A549 (cell line): ENCODE results near the gene TM4SF20. TPM values are rescaled to one million over a fixed set of nuclear protein-coding genes. Genes with fewer than 3 reads are reported as not detected.

Experiments
- ATAC-seq, 2 experiments: fragments of 200-7000 bp in 1 of 2; fragments of >200 bp in 1 of 2; cut with Nextera tagmentation in 1 of 2; cut with Tn5 transposase in 1 of 2; 3 replicates each; pipeline versions ENCODE4 v1.8.0 to v1.9.1; 2018 to 2020; ENCODE audit warnings: mild to moderate bottlenecking in 1 of 2, moderate library complexity in 1 of 2
- CTCF ChIA-PET: fragments of 300-600 bp; sonication (Branson Sonifier 250); formaldehyde crosslinking; extraction: SDS; loops from one replicate; lab custom pipeline; 2021; ENCODE audit warnings: antibody characterized with exemption, inconsistent platforms; lab: Yijun Ruan, JAX
- POLR2A ChIA-PET: fragments of 350-600 bp; formaldehyde crosslinking; extraction: SDS; loops from one replicate; lab custom pipeline; 2021; ENCODE audit warnings: antibody characterized with exemption, inconsistent platforms; lab: Yijun Ruan, JAX
- DNase-seq, 2 experiments: peaks; one replicate each; pipeline versions ENCODE4 v3.0.0 to v3.0.0-alpha.2; 2011 to 2016; ENCODE audit warnings: low read depth in 1 of 2, low spot score in 1 of 2
- FAIRE-seq: peaks from 2 replicates; lab custom pipeline; 2011; peaks lifted over from hg19 to GRCh38; lab: Jason Lieb, UNC
- H3K27ac ChIP-seq, 2 experiments: fragments of >200 bp; sonication (Bioruptor Twin); formaldehyde crosslinking; 3 replicates each; pipeline ENCODE4 v1.5.1; 2016 to 2017
- H3K4me1 ChIP-seq: fragments of >200 bp; sonication (Bioruptor Twin); formaldehyde crosslinking; 3 replicates; pipeline ENCODE4 v1.6.1; 2016
- H3K4me2 ChIP-seq: fragments of >200 bp; sonication (Bioruptor Twin); formaldehyde crosslinking; 3 replicates; pipeline ENCODE4 v1.6.1; 2016
- H3K4me3 ChIP-seq: fragments of >200 bp; sonication (Bioruptor Twin); formaldehyde crosslinking; 3 replicates; pipeline ENCODE4 v1.5.1; 2016
- H3K9me3 ChIP-seq: fragments of >200 bp; sonication (Bioruptor Twin); formaldehyde crosslinking; 3 replicates; pipeline ENCODE4 v1.6.1; 2016
- BHLHE40 ChIP-seq: IDR thresholded peaks from 2 replicates; pipeline ENCODE4 v1.6.1; 2012; ENCODE audit warnings: low read depth, low read length, inconsistent platforms
- CBX2 ChIP-seq: fragments of 200-600 bp; sonication (generic); IDR thresholded peaks from 2 replicates; pipeline ENCODE4 v1.6.1; 2016; ENCODE audit warnings: low read depth, mild to moderate bottlenecking, borderline replicate concordance
- CBX8 ChIP-seq: fragments of 200-600 bp; sonication (generic); IDR thresholded peaks from 2 replicates; pipeline ENCODE4 v1.6.1; 2016
- CEBPB ChIP-seq, 2 experiments: fragments of >200 bp in 1 of 2; sonication (Bioruptor Twin) in 1 of 2; formaldehyde crosslinking in 1 of 2; IDR thresholded peaks; 2 replicates each; pipeline ENCODE4 v1.6.1; 2012 to 2016
- EHF ChIP-seq: fragments of 250-450 bp; sonication (Bioruptor Pico); IDR thresholded peaks from 2 replicates; pipeline ENCODE4 v1.5.0; 2020; ENCODE audit warnings: mild to moderate bottlenecking
- EHMT2 ChIP-seq: fragments of 200-600 bp; sonication (generic); IDR thresholded peaks from 2 replicates; pipeline ENCODE4 v1.6.1; 2016; ENCODE audit warnings: antibody characterized with exemption, low read depth, mild to moderate bottlenecking, moderate library complexity
- EP300 ChIP-seq, 2 experiments: fragments of >200 bp; sonication (Bioruptor Twin); formaldehyde crosslinking; IDR thresholded peaks; 2 replicates in 1 of 2; 3 replicates in 1 of 2; pipeline ENCODE4 v1.6.1; 2016 to 2017
- ESRRA ChIP-seq: fragments of 150-350 bp; IDR thresholded peaks from 2 replicates; pipeline ENCODE4 v1.6.1; 2014; ENCODE audit warnings: mild to moderate bottlenecking, low read length, borderline replicate concordance
- FOSB ChIP-seq: fragments of 250-450 bp; sonication (Bioruptor Pico); IDR thresholded peaks from 2 replicates; pipeline ENCODE4 v1.5.0; 2020; ENCODE audit warnings: mild to moderate bottlenecking, moderate library complexity
- FOSL2 ChIP-seq, 2 experiments: fragments of 450-650 bp in 1 of 2; fragments of >200 bp in 1 of 2; sonication (Bioruptor Twin) in 1 of 2; formaldehyde crosslinking; IDR thresholded peaks; 2 replicates each; pipeline versions ENCODE4 v1.5.0 to v1.6.1; 2016 to 2020; ENCODE audit warnings: mild to moderate bottlenecking in 1 of 2, moderate library complexity in 1 of 2
- FOXS1 ChIP-seq: fragments of 250-450 bp; sonication (Bioruptor Pico); IDR thresholded peaks from 2 replicates; pipeline ENCODE4 v1.5.0; 2020; ENCODE audit warnings: mild to moderate bottlenecking, moderate library complexity
- GATA3 ChIP-seq: IDR thresholded peaks from 2 replicates; pipeline ENCODE4 v1.6.1; 2012; ENCODE audit warnings: borderline replicate concordance
- HDAC2 ChIP-seq: fragments of 200-600 bp; sonication (generic); IDR thresholded peaks from 2 replicates; pipeline ENCODE4 v1.6.1; 2016
- HOXA7 ChIP-seq: fragments of 250-450 bp; sonication (Bioruptor Pico); IDR thresholded peaks from 2 replicates; pipeline ENCODE4 v1.5.0; 2020; ENCODE audit warnings: mild to moderate bottlenecking, moderate library complexity
- HOXB13 ChIP-seq: fragments of 250-450 bp; sonication (Bioruptor Pico); IDR thresholded peaks from 2 replicates; pipeline ENCODE4 v1.5.0; 2020; ENCODE audit warnings: low read depth, mild to moderate bottlenecking, moderate library complexity
- JUN ChIP-seq, 2 experiments: fragments of >200 bp; sonication (Bioruptor Twin); formaldehyde crosslinking; IDR thresholded peaks; 2 replicates in 1 of 2; 3 replicates in 1 of 2; pipeline ENCODE4 v1.6.1; 2016 to 2017
- JUNB ChIP-seq: fragments of >200 bp; sonication (Bioruptor Twin); formaldehyde crosslinking; IDR thresholded peaks from 2 replicates; pipeline ENCODE4 v1.6.1; 2016
- MAFK ChIP-seq: fragments of 450-650 bp; IDR thresholded peaks from 2 replicates; pipeline ENCODE4 v1.6.1; 2014; ENCODE audit not compliant: partially characterized antibody
- MYC ChIP-seq: IDR thresholded peaks from 2 replicates; pipeline ENCODE4 v1.6.1; 2012; ENCODE audit warnings: mild to moderate bottlenecking, inconsistent platforms, low read length, improper control_type of control experiment, borderline replicate concordance
- NPAS2 ChIP-seq: fragments of 250-450 bp; sonication (Bioruptor Pico); IDR thresholded peaks from 2 replicates; pipeline ENCODE4 v1.8.0; 2022; ENCODE audit warnings: mild to moderate bottlenecking, moderate library complexity, borderline replicate concordance
- PHF8 ChIP-seq: fragments of 200-600 bp; sonication (generic); IDR thresholded peaks from 2 replicates; pipeline ENCODE4 v1.6.1; 2016; ENCODE audit warnings: low read depth, mild to moderate bottlenecking, antibody characterized with exemption, moderate library complexity, borderline replicate concordance
- RARB ChIP-seq: fragments of 250-450 bp; sonication (Bioruptor Pico); IDR thresholded peaks from 2 replicates; pipeline ENCODE4 v1.8.0; 2021; ENCODE audit warnings: mild to moderate bottlenecking, moderate library complexity
- RCOR1 ChIP-seq: fragments of 150-350 bp; IDR thresholded peaks from 2 replicates; pipeline ENCODE4 v1.6.1; 2014; ENCODE audit warnings: antibody characterized with exemption, low read length, low read depth
- RNF2 ChIP-seq: fragments of 200-600 bp; sonication (generic); IDR thresholded peaks from 2 replicates; pipeline ENCODE4 v1.6.1; 2016; ENCODE audit warnings: low read depth, mild to moderate bottlenecking, antibody characterized with exemption, moderate library complexity, borderline replicate concordance
- SMC3 ChIP-seq: fragments of >200 bp; sonication (Bioruptor Twin); formaldehyde crosslinking; IDR thresholded peaks from 3 replicates; pipeline ENCODE4 v1.6.1; 2018; ENCODE audit warnings: inconsistent platforms
- SREBF2 ChIP-seq: fragments of 450-650 bp; IDR thresholded peaks from 2 replicates; pipeline ENCODE4 v1.6.1; 2014; ENCODE audit warnings: mild to moderate bottlenecking, moderate library complexity
- TFCP2L1 ChIP-seq: fragments of 250-450 bp; sonication (Bioruptor Pico); IDR thresholded peaks from 2 replicates; pipeline ENCODE4 v1.5.0; 2021; ENCODE audit warnings: mild to moderate bottlenecking
- ZC3H11A ChIP-seq: fragments of 450-650 bp; IDR thresholded peaks from 2 replicates; pipeline ENCODE4 v1.6.1; 2014; ENCODE audit warnings: antibody characterized with exemption, mild to moderate bottlenecking
- ZFP36 ChIP-seq: fragments of 450-650 bp; IDR thresholded peaks from 2 replicates; pipeline ENCODE4 v1.6.1; 2014; ENCODE audit warnings: borderline replicate concordance; ENCODE audit not compliant: partially characterized antibody
- ZNF302 ChIP-seq: fragments of 250-450 bp; sonication (Bioruptor Pico); IDR thresholded peaks from 2 replicates; pipeline ENCODE4 v1.9.0; 2021; ENCODE audit warnings: inconsistent platforms, mild to moderate bottlenecking, moderate library complexity
- ZSCAN20 ChIP-seq: fragments of 250-450 bp; sonication (Bioruptor Pico); IDR thresholded peaks from 2 replicates; pipeline ENCODE4 v1.8.0; 2022; ENCODE audit warnings: mild to moderate bottlenecking, moderate library complexity
- WGBS: methylation state at CpG from one replicate; pipeline ENCODE4 v1.1.6; 2017; ENCODE audit errors: missing lambda C conversion rate; 5-methylcytosine and 5-hydroxymethylcytosine counted together
- polyA plus RNA-seq, 4 experiments: library from polyadenylated mRNA; depleted of rRNA in 3 of 4; stranded (reverse); fragments of >200 nt; fragmentation: RNase III in 1 of 4; extraction: RNeasy Plus Mini Kit Qiagen cat#74134 plus additional on column Dnase treatment in 1 of 4; gene quantifications; 2 replicates in 3 of 4; 3 replicates in 1 of 4; pipeline ENCODE4 v1.2.3, GENCODE V29; 2011 to 2017
- TF ChIP-seq, protein P1 (sequence below): fragments of >200 bp; sonication (Bioruptor Twin); formaldehyde crosslinking; IDR thresholded peaks from 3 replicates; pipeline ENCODE4 v1.5.1; 2016
- TF ChIP-seq, protein P2 (sequence below): fragments of 150-350 bp; IDR thresholded peaks from 2 replicates; pipeline ENCODE4 v1.6.1; 2014; ENCODE audit warnings: low read depth, mild to moderate bottlenecking, low read length
- TF ChIP-seq, protein P3 (sequence below): fragments of 450-650 bp; IDR thresholded peaks from 2 replicates; pipeline ENCODE4 v1.6.1; 2014; ENCODE audit warnings: antibody characterized with exemption
- TF ChIP-seq, protein P4 (sequence below): IDR thresholded peaks from 2 replicates; pipeline ENCODE4 v1.6.1; 2012
- TF ChIP-seq, protein P5 (sequence below): fragments of 250-450 bp; sonication (Bioruptor Pico); IDR thresholded peaks from 2 replicates; pipeline ENCODE4 v1.5.0; 2021; ENCODE audit warnings: mild to moderate bottlenecking, moderate library complexity, borderline replicate concordance
- TF ChIP-seq, protein P6 (sequence below): fragments of 250-450 bp; sonication (Bioruptor Pico); IDR thresholded peaks from 2 replicates; pipeline ENCODE4 v1.5.0; 2020; ENCODE audit warnings: low read depth, mild to moderate bottlenecking, moderate library complexity

The TM4SF20 gene
- polyA plus RNA-seq, 2 of the 4 experiments (the other 2 are of a cell fraction) = 59.3 to 136 TPM

DNA sequence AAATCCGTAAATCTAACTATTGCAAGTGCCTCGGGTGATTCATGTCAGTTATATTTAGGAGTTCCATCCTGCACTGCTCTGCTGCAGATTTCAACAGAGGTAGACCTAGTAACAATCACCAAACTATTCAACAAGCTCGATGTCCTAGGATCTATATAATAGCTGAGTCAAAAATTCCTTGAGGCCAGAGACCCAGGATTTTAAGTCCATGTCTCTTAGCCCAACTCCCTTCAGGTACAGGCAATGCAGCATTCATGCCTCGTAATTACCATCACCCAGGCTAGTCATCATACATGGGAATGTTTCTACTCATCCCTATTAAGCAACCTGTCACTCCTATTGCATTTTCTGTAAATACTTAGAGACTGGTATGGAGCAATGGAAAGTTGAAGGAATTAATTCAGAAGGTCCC lies 729 bp downstream of the TM4SF20 start:
- Histone ChIP-seq H3K4me2 (peak overlapping the region; percentile 78), H3K27ac (peak overlapping the region; percentile 95 to 99), H3K4me1 (peaks cover 57% of the 10 kb centered on the region), H3K4me3 (peak overlapping the region; percentile 37), H3K9me3 (no peaks in the 10 kb centered on the region)
- under 1% methylated on average over 4 of the region's 4 CpGs for WGBS
- no peak for FAIRE-seq
- ATAC-seq = peak; percentile 75 to 92
- CTCF ChIA-PET = interaction anchor here (0.8 to 2.9 kb wide), 9 partner anchors 8 to 388 kb away, joined by 3 to 13 read pairs (median 7); partner anchors contain the start of gene SCYGR1
- POLR2A ChIA-PET = interaction anchor here (0.8 to 1.4 kb wide), 2 partner anchors 10 to 12 kb away, joined by 3 to 6 read pairs; no protein-coding TSS in a partner anchor
- DNase-seq = peak; percentile 46 to 84
- TF ChIP-seq HOXB13 (CRISPR knock-in tag) (no peak), GATA3 (0 out of 2 replicates have a peak, but pooled peaks have one; percentile 23), CEBPB (IDR thresholded peaks at IDR 0.05) (peak; percentile 93 to 96), HOXA7 (CRISPR knock-in tag) (no peak), BHLHE40 (no peak), FOSB (no peak), HDAC2 (no peak), ZNF302 (CRISPR knock-in tag) (no peak), SREBF2 (no peak), ZFP36 (no peak), CBX2 (no peak), SMC3 (0 out of 3 replicates have a peak, but pooled peaks have one; percentile 12), EHMT2 (no peak), ZSCAN20 (CRISPR knock-in tag) (0 out of 2 replicates have a peak, but pooled peaks have one; percentile 32), CBX8 (no peak), NPAS2 (CRISPR knock-in tag) (no peak), EP300 (IDR thresholded peaks at IDR 0.05) (peak; percentile 83 to 88; a peak in 4 of 5 replicates), MAFK (peak; percentile 11), FOXS1 (CRISPR knock-in tag) (no peak), JUN (IDR thresholded peaks at IDR 0.05) (peak; percentile 64 to 79), EHF (CRISPR knock-in tag) (no peak), RCOR1 (no peak), PHF8 (no peak), ESRRA (no peak), ZC3H11A (no peak), JUNB (peak; percentile 81; the same call in 1 of the 2 replicates), FOSL2 (IDR thresholded peaks at IDR 0.05) (peak; percentile 57; the same call in 1 of the 2 replicates), FOSL2 (CRISPR knock-in tag; IDR thresholded peaks at IDR 0.05) (peak; percentile 92), RNF2 (no peak), TFCP2L1 (CRISPR knock-in tag) (no peak), RARB (CRISPR knock-in tag) (no peak), MYC (no peak)
- TF ChIP-seq, protein P1, sequence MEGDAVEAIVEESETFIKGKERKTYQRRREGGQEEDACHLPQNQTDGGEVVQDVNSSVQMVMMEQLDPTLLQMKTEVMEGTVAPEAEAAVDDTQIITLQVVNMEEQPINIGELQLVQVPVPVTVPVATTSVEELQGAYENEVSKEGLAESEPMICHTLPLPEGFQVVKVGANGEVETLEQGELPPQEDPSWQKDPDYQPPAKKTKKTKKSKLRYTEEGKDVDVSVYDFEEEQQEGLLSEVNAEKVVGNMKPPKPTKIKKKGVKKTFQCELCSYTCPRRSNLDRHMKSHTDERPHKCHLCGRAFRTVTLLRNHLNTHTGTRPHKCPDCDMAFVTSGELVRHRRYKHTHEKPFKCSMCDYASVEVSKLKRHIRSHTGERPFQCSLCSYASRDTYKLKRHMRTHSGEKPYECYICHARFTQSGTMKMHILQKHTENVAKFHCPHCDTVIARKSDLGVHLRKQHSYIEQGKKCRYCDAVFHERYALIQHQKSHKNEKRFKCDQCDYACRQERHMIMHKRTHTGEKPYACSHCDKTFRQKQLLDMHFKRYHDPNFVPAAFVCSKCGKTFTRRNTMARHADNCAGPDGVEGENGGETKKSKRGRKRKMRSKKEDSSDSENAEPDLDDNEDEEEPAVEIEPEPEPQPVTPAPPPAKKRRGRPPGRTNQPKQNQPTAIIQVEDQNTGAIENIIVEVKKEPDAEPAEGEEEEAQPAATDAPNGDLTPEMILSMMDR = no peak
- TF ChIP-seq, protein P2, sequence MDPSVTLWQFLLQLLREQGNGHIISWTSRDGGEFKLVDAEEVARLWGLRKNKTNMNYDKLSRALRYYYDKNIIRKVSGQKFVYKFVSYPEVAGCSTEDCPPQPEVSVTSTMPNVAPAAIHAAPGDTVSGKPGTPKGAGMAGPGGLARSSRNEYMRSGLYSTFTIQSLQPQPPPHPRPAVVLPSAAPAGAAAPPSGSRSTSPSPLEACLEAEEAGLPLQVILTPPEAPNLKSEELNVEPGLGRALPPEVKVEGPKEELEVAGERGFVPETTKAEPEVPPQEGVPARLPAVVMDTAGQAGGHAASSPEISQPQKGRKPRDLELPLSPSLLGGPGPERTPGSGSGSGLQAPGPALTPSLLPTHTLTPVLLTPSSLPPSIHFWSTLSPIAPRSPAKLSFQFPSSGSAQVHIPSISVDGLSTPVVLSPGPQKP = no peak
- TF ChIP-seq, protein P3, sequence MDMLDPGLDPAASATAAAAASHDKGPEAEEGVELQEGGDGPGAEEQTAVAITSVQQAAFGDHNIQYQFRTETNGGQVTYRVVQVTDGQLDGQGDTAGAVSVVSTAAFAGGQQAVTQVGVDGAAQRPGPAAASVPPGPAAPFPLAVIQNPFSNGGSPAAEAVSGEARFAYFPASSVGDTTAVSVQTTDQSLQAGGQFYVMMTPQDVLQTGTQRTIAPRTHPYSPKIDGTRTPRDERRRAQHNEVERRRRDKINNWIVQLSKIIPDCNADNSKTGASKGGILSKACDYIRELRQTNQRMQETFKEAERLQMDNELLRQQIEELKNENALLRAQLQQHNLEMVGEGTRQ = no peak
- TF ChIP-seq, protein P4, sequence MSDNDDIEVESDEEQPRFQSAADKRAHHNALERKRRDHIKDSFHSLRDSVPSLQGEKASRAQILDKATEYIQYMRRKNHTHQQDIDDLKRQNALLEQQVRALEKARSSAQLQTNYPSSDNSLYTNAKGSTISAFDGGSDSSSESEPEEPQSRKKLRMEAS = peak; percentile 38; the same call in 1 of the 2 replicates
- TF ChIP-seq, protein P5, sequence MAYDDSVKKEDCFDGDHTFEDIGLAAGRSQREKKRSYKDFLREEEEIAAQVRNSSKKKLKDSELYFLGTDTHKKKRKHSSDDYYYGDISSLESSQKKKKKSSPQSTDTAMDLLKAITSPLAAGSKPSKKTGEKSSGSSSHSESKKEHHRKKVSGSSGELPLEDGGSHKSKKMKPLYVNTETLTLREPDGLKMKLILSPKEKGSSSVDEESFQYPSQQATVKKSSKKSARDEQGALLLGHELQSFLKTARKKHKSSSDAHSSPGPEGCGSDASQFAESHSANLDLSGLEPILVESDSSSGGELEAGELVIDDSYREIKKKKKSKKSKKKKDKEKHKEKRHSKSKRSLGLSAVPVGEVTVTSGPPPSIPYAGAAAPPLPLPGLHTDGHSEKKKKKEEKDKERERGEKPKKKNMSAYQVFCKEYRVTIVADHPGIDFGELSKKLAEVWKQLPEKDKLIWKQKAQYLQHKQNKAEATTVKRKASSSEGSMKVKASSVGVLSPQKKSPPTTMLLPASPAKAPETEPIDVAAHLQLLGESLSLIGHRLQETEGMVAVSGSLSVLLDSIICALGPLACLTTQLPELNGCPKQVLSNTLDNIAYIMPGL (CRISPR knock-in tag) = no peak
- TF ChIP-seq, protein P6, sequence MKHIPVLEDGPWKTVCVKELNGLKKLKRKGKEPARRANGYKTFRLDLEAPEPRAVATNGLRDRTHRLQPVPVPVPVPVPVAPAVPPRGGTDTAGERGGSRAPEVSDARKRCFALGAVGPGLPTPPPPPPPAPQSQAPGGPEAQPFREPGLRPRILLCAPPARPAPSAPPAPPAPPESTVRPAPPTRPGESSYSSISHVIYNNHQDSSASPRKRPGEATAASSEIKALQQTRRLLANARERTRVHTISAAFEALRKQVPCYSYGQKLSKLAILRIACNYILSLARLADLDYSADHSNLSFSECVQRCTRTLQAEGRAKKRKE = no peak
